Measurements from ENCODE around the gene DCPS. TPM values are rescaled to one million over a fixed set of nuclear protein-coding genes. Genes with fewer than 3 reads are reported as not detected.
"Not testable (repeated sequence)": the region's sequence is repeated elsewhere in the genome, so short reads cannot be mapped to it uniquely, and the experiment has no call there.

DCPS gene
- total RNA-seq, 6 experiments from 2014 or later: 19.0 to 26.6 (median 24.3) TPM

DNA sequence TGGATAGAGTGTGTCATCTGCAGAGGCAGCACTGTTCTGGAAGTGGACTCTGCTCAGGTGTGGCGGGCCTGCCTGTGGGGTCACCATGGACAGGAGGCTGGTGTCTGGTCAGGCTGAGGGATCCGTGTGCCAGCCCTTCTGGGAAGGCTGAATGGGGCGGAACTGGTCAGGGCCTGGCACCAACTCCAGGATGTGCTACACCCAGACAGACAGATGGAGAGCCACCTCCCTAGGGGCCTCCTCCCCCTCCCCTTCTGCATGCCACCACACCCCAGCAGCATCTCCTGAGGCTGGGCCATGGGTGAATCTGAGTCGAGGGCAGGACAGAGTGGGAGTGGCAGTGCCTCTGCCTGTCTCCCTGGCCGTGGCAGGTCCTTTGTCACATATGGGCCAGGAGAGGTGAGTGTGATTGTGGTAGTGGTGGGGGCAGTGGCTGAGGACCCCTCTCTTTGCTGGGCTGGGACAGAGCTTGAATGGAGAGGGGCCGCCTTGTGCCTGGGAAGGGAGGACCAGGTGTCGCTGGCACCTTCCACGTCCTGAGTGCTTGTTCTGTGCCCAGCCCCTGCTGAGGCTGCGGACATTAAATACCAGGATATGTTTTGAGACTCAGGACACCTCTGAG lies 80.7 kb downstream of the DCPS start:
- no peak overlapping the region for H3K4me3 Mint-ChIP-seq
- no peaks in the 10 kb centered on the region for H3K36me3 Mint-ChIP-seq (ENCODE audit: low read depth)
- TF ChIP-seq, protein P1, sequence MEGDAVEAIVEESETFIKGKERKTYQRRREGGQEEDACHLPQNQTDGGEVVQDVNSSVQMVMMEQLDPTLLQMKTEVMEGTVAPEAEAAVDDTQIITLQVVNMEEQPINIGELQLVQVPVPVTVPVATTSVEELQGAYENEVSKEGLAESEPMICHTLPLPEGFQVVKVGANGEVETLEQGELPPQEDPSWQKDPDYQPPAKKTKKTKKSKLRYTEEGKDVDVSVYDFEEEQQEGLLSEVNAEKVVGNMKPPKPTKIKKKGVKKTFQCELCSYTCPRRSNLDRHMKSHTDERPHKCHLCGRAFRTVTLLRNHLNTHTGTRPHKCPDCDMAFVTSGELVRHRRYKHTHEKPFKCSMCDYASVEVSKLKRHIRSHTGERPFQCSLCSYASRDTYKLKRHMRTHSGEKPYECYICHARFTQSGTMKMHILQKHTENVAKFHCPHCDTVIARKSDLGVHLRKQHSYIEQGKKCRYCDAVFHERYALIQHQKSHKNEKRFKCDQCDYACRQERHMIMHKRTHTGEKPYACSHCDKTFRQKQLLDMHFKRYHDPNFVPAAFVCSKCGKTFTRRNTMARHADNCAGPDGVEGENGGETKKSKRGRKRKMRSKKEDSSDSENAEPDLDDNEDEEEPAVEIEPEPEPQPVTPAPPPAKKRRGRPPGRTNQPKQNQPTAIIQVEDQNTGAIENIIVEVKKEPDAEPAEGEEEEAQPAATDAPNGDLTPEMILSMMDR (IDR thresholded peaks at IDR 0.05): no peak
- DNase-seq: no peak
- H3K9me3 Mint-ChIP-seq: no peaks in the 10 kb centered on the region
- no peak overlapping the region for H3K27ac Mint-ChIP-seq
- H3K27me3 Mint-ChIP-seq (ENCODE audit: insufficient read depth): peaks cover 2% of the 10 kb centered on the region; the same call in 1 of the 2 replicates
- H3K4me1 Mint-ChIP-seq (ENCODE audit: low read depth): no peaks in the 10 kb centered on the region

DNA sequence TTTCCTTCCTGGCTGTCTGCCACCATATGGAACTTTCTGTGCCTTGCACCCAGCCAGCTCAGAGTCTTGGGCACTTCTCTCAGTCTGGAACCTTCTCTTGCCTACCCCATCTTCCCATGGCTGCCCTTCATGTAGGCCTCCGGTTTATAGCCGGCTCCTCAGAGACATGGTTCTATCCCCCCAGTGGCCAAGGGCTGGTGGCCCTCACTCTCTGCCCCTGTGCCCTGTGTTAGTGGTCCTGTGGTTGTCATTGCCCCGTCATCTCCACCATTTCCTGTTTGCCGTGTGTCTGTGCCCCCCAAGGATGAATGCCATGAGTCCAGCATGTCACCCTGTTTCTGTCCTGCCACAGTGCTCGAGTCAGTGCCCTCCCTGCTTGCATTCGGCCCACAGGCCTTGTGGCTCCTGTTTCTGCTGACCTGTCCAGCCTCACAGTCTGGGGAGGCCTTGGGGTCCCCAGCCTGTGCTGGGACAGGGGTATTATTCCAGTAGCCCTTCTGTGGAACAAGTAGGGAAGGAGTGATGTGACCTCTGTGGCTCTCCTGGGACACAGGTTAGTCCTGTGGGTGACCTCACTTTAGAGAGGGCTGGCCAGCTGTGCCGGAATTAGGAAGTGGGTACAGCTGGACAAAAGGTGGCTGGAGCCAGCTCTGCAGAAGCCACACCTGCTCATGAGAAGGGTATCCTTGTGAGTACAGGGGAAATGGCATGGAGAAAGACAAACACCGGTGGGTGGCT lies 82.3 kb downstream of the DCPS start:
- H3K9me3 Mint-ChIP-seq: no peaks in the 10 kb centered on the region
- H3K36me3 Mint-ChIP-seq (ENCODE audit: low read depth): no peaks in the 10 kb centered on the region
- no peak overlapping the region for H3K27ac Mint-ChIP-seq
- TF ChIP-seq, protein P1 (IDR thresholded peaks at IDR 0.05): no peak
- DNase-seq: no peak
- H3K27me3 Mint-ChIP-seq (ENCODE audit: insufficient read depth): peaks cover 2% of the 10 kb centered on the region
- H3K4me1 Mint-ChIP-seq (ENCODE audit: low read depth): peaks cover 9% of the 10 kb centered on the region
- no peak overlapping the region for H3K4me3 Mint-ChIP-seq

DNA sequence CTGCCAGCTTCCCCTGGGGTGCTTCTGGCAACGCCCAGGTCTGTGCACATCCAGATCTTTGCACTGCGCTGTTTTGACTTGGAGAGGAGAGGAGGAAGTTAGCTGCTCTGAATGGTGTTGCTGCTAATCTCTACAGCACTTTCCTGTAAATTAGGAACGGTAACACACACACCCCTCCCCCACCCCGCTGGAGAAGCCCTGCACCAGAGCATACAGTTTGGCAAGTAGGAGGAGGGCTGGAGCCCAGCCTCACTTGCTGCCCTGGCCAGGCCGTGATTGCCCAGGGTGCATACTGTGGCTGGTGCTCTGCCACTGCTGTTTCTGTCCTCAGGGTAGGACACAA lies 82.8 kb downstream of the DCPS start:
- H3K9me3 Mint-ChIP-seq; H3K27ac Mint-ChIP-seq; H3K4me3 Mint-ChIP-seq; H3K27me3 Mint-ChIP-seq (ENCODE audit: insufficient read depth); DNase-seq; H3K36me3 Mint-ChIP-seq (ENCODE audit: low read depth): not testable (repeated sequence)
- H3K4me1 Mint-ChIP-seq (ENCODE audit: low read depth): peaks cover 11% of the 10 kb centered on the region

DNA sequence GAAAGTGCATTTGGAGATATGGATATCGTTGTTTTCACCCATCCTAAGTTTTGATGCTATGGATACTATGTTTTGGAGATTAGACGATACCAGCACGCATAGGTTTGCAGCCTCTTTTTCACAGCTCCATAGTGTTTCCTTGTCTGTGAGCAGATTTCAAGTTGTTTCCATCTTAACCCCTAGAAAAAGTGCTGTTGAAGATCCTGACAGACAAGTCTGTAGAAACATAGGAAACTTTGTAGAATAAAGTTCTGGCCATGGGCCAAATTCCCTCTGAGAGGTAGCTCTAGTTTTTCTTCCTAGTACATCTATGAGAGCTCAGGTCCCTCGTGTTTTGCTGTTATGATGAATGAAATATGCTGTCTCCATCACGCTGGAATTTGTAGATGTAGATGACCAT lies 84.0 kb downstream of the DCPS start:
- DNase-seq: no peak
- Mint-ChIP-seq H3K4me1 (ENCODE audit: low read depth) (peaks cover 17% of the 10 kb centered on the region), H3K36me3 (ENCODE audit: low read depth) (no peaks in the 10 kb centered on the region), H3K9me3 (no peaks in the 10 kb centered on the region), H3K27me3 (ENCODE audit: insufficient read depth) (peaks cover 4% of the 10 kb centered on the region), H3K4me3 (no peak overlapping the region), H3K27ac (no peak overlapping the region)
- TF ChIP-seq, protein P1 (IDR thresholded peaks at IDR 0.05): no peak

DNA sequence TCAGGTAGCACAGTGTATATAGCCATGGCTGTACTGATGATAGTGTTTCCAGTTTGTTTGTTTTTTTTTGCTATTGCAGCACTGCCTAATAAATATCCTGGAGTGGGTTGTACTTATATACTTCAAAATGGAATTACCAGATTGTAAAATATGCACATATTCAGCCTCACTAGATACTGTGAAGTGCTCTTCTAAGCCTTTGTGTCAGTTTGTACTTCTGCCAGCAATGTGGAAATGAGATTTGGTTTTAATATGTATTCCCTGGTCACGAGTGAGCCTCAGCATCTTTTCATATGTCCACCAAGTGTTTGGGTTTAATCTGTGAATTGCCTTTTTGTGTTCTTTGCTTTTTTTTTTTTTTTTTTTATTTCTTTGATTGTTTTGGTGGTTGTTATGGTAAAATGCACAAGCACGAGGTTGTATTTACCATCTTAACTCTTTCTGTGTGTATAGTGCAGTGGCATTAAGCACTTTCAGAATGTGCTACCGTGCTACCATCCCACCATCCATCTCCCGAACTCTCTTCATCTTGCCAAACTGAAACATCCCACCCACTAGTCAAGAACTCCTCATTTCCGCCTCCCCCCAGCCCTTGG lies 86.5 kb downstream of the DCPS start:
- Mint-ChIP-seq H3K36me3 (ENCODE audit: low read depth) (no peaks in the 10 kb centered on the region), H3K27ac (peak overlapping the region; percentile 36; the same call in 1 of the 2 replicates), H3K4me3 (no peak overlapping the region), H3K27me3 (ENCODE audit: insufficient read depth) (peaks cover 5% of the 10 kb centered on the region; the same call in 1 of the 2 replicates), H3K4me1 (ENCODE audit: low read depth) (peaks cover 30% of the 10 kb centered on the region), H3K9me3 (no peaks in the 10 kb centered on the region)
- DNase-seq: no peak
- TF ChIP-seq, protein P1 (IDR thresholded peaks at IDR 0.05): no peak
